Astrocyte (in vitro differentiated cells and primary cell): ENCODE results near the gene CBLL1.

Experiments
- EZH2 ChIP-seq: IDR thresholded peaks from 2 replicates; pipeline ENCODE4 v1.6.1; 2012; ENCODE audit warnings: mild to moderate bottlenecking, low read length, inconsistent platforms; ENCODE audit not compliant: insufficient read depth
- TF ChIP-seq, protein P1 (sequence below): IDR thresholded peaks from 2 replicates; pipeline ENCODE4 v1.5.1; 2011; ENCODE audit warnings: low read depth, mild to moderate bottlenecking, inconsistent platforms, low read length, moderate library complexity; ENCODE audit not compliant: insufficient read depth

GRCh38 chr7:107788216-107788615 is 44.3 kb downstream of the CBLL1 start:
- TF ChIP-seq, protein P1, sequence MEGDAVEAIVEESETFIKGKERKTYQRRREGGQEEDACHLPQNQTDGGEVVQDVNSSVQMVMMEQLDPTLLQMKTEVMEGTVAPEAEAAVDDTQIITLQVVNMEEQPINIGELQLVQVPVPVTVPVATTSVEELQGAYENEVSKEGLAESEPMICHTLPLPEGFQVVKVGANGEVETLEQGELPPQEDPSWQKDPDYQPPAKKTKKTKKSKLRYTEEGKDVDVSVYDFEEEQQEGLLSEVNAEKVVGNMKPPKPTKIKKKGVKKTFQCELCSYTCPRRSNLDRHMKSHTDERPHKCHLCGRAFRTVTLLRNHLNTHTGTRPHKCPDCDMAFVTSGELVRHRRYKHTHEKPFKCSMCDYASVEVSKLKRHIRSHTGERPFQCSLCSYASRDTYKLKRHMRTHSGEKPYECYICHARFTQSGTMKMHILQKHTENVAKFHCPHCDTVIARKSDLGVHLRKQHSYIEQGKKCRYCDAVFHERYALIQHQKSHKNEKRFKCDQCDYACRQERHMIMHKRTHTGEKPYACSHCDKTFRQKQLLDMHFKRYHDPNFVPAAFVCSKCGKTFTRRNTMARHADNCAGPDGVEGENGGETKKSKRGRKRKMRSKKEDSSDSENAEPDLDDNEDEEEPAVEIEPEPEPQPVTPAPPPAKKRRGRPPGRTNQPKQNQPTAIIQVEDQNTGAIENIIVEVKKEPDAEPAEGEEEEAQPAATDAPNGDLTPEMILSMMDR: no peak
- no peak for TF ChIP-seq EZH2
